Hematopoietic multipotent progenitor cell (in vitro differentiated cells): Measurements from ENCODE around the gene CT45A7. TPM values are rescaled to one million over a fixed set of nuclear protein-coding genes. Genes with fewer than 3 reads are reported as not detected.
"Not testable (repeated sequence)": the region's sequence is repeated elsewhere in the genome, so short reads cannot be mapped to it uniquely, and the experiment has no call there.

Experiments
- DNase-seq, 3 donors: peaks; one replicate each; pipeline ENCODE4 v3.0.0-alpha.2; 2011 to 2015; ENCODE audit warnings: low read depth in 2 of 3, low spot score in 2 of 3
- total RNA-seq: library from RNA; depleted of rRNA; stranded (reverse); fragments of >200 nt; gene quantifications from one replicate; pipeline ENCODE4 v1.2.3, GENCODE V29; 2012

The CT45A7 gene, protein sequence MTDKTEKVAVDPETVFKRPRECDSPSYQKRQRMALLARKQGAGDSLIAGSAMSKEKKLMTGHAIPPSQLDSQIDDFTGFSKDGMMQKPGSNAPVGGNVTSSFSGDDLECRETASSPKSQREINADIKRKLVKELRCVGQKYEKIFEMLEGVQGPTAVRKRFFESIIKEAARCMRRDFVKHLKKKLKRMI
- not detected for total RNA-seq

DNA sequence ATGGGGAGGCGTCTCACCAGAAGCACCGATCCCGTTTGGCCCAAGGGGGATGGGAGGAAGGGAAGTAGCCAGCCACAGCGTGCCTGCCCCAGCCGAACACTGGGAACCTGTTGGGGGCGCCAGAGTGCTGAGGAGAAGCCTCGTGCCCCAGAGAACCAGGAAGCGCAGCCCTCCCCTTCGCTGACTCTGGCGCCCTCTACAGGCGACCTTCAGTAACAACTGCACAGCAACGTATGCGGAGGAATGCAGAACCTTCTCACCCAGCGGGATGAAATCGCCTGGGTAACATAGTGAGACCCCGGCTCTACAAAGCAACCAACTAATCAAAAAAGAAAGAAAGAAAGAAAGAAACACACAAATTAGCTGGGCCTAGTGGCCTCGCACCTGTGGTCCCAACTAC, at the start of gene CT45A7:
TSS of gene CT45A7 (minus strand) at position 101 of the 400 bp plus-strand sequence. CDS start 3,747 bp downstream, outside the sequence.
- DNase-seq = not testable (repeated sequence)

DNA sequence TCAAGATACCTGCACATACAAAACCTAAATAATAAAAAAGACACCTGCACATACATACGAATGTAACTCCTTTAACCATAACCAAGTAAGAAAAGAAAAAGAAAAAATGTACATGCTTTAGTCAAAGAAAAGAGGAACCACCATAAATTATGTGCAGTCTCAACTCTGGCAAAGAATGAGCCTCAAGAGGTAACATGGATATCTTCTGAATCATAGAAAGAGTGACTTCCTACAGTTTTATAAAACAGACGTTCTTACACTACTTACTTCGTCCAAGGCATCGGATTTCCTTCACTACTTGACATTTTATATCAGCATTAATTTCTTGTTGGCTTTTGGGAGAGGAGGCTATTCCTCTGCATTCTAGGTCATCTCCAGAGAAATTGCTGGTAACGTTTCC, 45.7 kb upstream of the CT45A7 start:
- peak in 1 of 3 donors; percentile 47 for DNase-seq

DNA sequence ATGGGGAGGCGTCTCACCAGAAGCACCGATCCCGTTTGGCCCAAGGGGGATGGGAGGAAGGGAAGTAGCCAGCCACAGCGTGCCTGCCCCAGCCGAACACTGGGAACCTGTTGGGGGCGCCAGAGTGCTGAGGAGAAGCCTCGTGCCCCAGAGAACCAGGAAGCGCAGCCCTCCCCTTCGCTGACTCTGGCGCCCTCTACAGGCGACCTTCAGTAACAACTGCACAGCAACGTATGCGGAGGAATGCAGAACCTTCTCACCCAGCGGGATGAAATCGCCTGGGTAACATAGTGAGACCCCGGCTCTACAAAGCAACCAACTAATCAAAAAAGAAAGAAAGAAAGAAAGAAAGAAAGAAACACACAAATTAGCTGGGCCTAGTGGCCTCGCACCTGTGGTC, 34.6 kb upstream of the CT45A7 start, which contains the start of gene CT45A9:
TSS of gene CT45A9 (minus strand) at position 101 of the 400 bp plus-strand sequence. CDS start 3,751 bp downstream, outside the sequence.
- DNase-seq = not testable (repeated sequence)

- not testable (repeated sequence) for DNase-seq
These were observed 17.4 kb upstream of the CT45A7 start, which contains the start of gene CT45A8 for GRCh38 chrX:135854438-135854837. Gene CT45A8 (minus strand): TSS chrX:135854538. CDS start chrX:135850783, 3,755 bp downstream.

GRCh38 chrX:135819912-135820311, 17.2 kb downstream of the CT45A7 start, which contains the start of gene CT45A2:
Gene CT45A2 (minus strand): TSS chrX:135820012. CDS start chrX:135816265, 3,747 bp downstream.
- not testable (repeated sequence) for DNase-seq

DNA sequence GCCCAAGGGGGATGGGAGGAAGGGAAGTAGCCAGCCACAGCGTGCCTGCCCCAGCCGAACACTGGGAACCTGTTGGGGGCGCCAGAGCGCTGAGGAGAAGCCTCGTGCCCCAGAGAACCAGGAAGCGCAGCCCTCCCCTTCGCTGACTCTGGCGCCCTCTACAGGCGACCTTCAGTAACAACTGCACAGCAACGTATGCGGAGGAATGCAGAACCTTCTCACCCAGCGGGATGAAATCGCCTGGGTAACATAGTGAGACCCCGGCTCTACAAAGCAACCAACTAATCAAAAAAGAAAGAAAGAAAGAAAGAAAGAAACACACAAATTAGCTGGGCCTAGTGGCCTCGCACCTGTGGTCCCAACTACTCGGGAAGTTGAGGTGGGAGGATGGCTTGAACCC, 34.4 kb downstream of the CT45A7 start, which contains the start of gene CT45A6:
TSS of gene CT45A6 (minus strand) at position 101 of the 400 bp plus-strand sequence. CDS start 3,794 bp downstream, outside the sequence.
- DNase-seq = not testable (repeated sequence)

- DNase-seq = not testable (repeated sequence)
These were observed 51.7 kb downstream of the CT45A7 start, which contains the start of gene CT45A5 for GRCh38 chrX:135785403-135785802. Gene CT45A5 (minus strand): TSS chrX:135785503. CDS start chrX:135781729, 3,774 bp downstream.

Other genes with a start within 250 kb of the CT45A7 start
- not detected for gene CT45A1, start 123.6 kb downstream of the CT45A7 start, total RNA-seq
- not detected for gene CT45A3, start 69.1 kb downstream of the CT45A7 start, total RNA-seq
- gene CT45A5, start 51.8 kb downstream of the CT45A7 start, total RNA-seq = not detected
- not detected for gene CT45A6, start 34.5 kb downstream of the CT45A7 start, total RNA-seq
- not detected for gene CT45A2, start 17.3 kb downstream of the CT45A7 start, total RNA-seq
- gene CT45A8, start 17.3 kb upstream of the CT45A7 start, total RNA-seq = not detected
- not detected for gene CT45A9, start 34.5 kb upstream of the CT45A7 start, total RNA-seq
- gene CT45A10, start 56.2 kb upstream of the CT45A7 start, total RNA-seq = not detected
- gene SAGE1, start 56.4 kb upstream of the CT45A7 start, total RNA-seq = 0.81 TPM
- gene MMGT1, start 136.7 kb upstream of the CT45A7 start, total RNA-seq = 10.8 TPM
- 12.1 TPM for gene SLC9A6, start 148.2 kb upstream of the CT45A7 start, total RNA-seq